CD14-positive monocyte (primary cell): ENCODE data around the gene SRP14. TPM values are rescaled to one million over a fixed set of nuclear protein-coding genes. Genes with fewer than 3 reads are reported as not detected.
A peak's percentile ranks its signal among the peaks of the same experiment; 100 is the strongest.

ENCODE experiments used
- DNase-seq, 3 donors: peaks; one replicate each; pipeline ENCODE4 v3.0.0-alpha.2; 2011 to 2022
- H2AFZ ChIP-seq: 2 replicates; pipeline ENCODE4 v1.6.0; 2012; ENCODE audit warnings: mild to moderate bottlenecking, low read depth, low read length, inconsistent platforms; ENCODE audit not compliant: insufficient read depth, poor library complexity, severe bottlenecking
- H3K27ac ChIP-seq, 2 donors: 1 replicate in 1 of 2; 2 replicates in 1 of 2; pipeline ENCODE4 v1.5.1; 2012 to 2013; ENCODE audit warnings: low read length in 2 of 2, control low read depth in 1 of 2, inconsistent platforms in 1 of 2, low read depth in 1 of 2, mild to moderate bottlenecking in 1 of 2
- H3K27me3 ChIP-seq, 2 donors: one replicate each; pipeline versions ENCODE4 v1.6.0 to v1.6.1; 2011 to 2013; ENCODE audit warnings: low read length in 2 of 2; ENCODE audit not compliant: control insufficient read depth in 2 of 2, insufficient read depth in 2 of 2
- H3K36me3 ChIP-seq, 2 donors: replicated peaks in 1 of 2; 1 replicate in 1 of 2; 2 replicates in 1 of 2; pipeline versions ENCODE4 v1.5.1 to v1.6.1; 2012 to 2013; ENCODE audit warnings: low read length in 2 of 2, control low read depth in 1 of 2, inconsistent platforms in 1 of 2, mild to moderate bottlenecking in 1 of 2; ENCODE audit not compliant: insufficient read depth in 2 of 2, control insufficient read depth in 1 of 2
- H3K4me1 ChIP-seq, 2 donors: 1 replicate in 1 of 2; 2 replicates in 1 of 2; pipeline versions ENCODE4 v1.5.1 to v1.6.1; 2012 to 2013; ENCODE audit warnings: low read length in 2 of 2, control low read depth in 1 of 2, inconsistent platforms in 1 of 2, mild to moderate bottlenecking in 1 of 2, moderate library complexity in 1 of 2; ENCODE audit not compliant: insufficient read depth in 2 of 2, control insufficient read depth in 1 of 2
- H3K4me2 ChIP-seq: replicated peaks from 2 replicates; pipeline ENCODE3; 2012; ENCODE audit warnings: low read length, moderate library complexity, mild to moderate bottlenecking; ENCODE audit not compliant: poor library complexity, severe bottlenecking; ENCODE audit errors: extremely low read depth
- H3K4me3 ChIP-seq, 3 experiments: fragments of 200-600 bp in 1 of 3; sonication (generic) in 1 of 3; replicated peaks in 1 of 3; 1 replicate in 2 of 3; 2 replicates in 1 of 3; pipeline ENCODE4 v1.5.1; 2011 to 2013; ENCODE audit warnings: low read length in 3 of 3, mild to moderate bottlenecking in 3 of 3, control low read depth in 2 of 3, low read depth in 2 of 3, inconsistent platforms in 1 of 3, moderate library complexity in 1 of 3
- H3K79me2 ChIP-seq: 2 replicates; pipeline ENCODE4 v1.6.0; 2012; ENCODE audit warnings: mild to moderate bottlenecking, control low read depth, inconsistent platforms, low read length, moderate library complexity; ENCODE audit not compliant: insufficient read depth
- H3K9ac ChIP-seq: 2 replicates; pipeline ENCODE4 v1.6.0; 2017; ENCODE audit warnings: low read length, mild to moderate bottlenecking; ENCODE audit not compliant: insufficient read depth, poor library complexity, severe bottlenecking
- H3K9me3 ChIP-seq, 2 donors: replicated peaks in 1 of 2; 1 replicate in 1 of 2; 2 replicates in 1 of 2; pipeline versions ENCODE4 v1.5.1 to v1.6.1; 2012 to 2013; ENCODE audit warnings: low read length in 2 of 2, control low read depth in 1 of 2; ENCODE audit not compliant: control insufficient read depth in 1 of 2, insufficient read depth in 1 of 2
- H4K20me1 ChIP-seq: 2 replicates; pipeline ENCODE4 v1.6.0; 2012; ENCODE audit warnings: mild to moderate bottlenecking, low read length, control low read depth, moderate library complexity; ENCODE audit not compliant: insufficient read depth
- H3K27ac Mint-ChIP-seq, 7 donors: one replicate each; pipeline ENCODE4 v1.8.0; 2020; ENCODE audit warnings: mild to moderate bottlenecking in 7 of 7, mixed read lengths in 7 of 7, moderate library complexity in 6 of 7, inconsistent platforms in 2 of 7
- H3K27me3 Mint-ChIP-seq, 3 donors: one replicate each; pipeline ENCODE4 v1.8.0; 2021 to 2022; ENCODE audit warnings: low read depth in 3 of 3, mild to moderate bottlenecking in 3 of 3, mixed read lengths in 3 of 3, moderate library complexity in 3 of 3, inconsistent platforms in 1 of 3
- H3K36me3 Mint-ChIP-seq, 2 donors: one replicate each; pipeline ENCODE4 v1.8.0; 2020; ENCODE audit warnings: mixed read lengths in 2 of 2, inconsistent platforms in 1 of 2, mild to moderate bottlenecking in 1 of 2
- H3K4me1 Mint-ChIP-seq: one replicate; pipeline ENCODE4 v1.8.0; 2020; ENCODE audit warnings: mild to moderate bottlenecking, mixed read lengths
- H3K4me3 Mint-ChIP-seq, 2 donors: one replicate each; pipeline ENCODE4 v1.8.0; 2020; ENCODE audit warnings: mild to moderate bottlenecking in 2 of 2, mixed read lengths in 2 of 2, moderate library complexity in 1 of 2
- H3K9me3 Mint-ChIP-seq, 7 donors: one replicate each; pipeline ENCODE4 v1.8.0; 2020 to 2022; ENCODE audit warnings: mixed read lengths in 7 of 7, mild to moderate bottlenecking in 6 of 7, moderate library complexity in 6 of 7, inconsistent platforms in 2 of 7
- WGBS: methylation state at CpG from one replicate; pipeline ENCODE4 v1.1.5; 2013; ENCODE audit warnings: missing lambda C conversion rate; ENCODE audit not compliant: insufficient coverage; 5-methylcytosine and 5-hydroxymethylcytosine counted together
- intact Hi-C, 2 donors: fragments of 100-400 bp; cut with micrococcal nuclease; formaldehyde crosslinking; loops; one replicate each; pipeline versions ENCODE4 v1.15.0 to v1.15.1; 2023
- polyA plus RNA-seq, 3 donors: library from polyadenylated mRNA; depleted of rRNA in 1 of 3; unstranded in 2 of 3; stranded (reverse) in 1 of 3; fragments of 300-500 nt in 2 of 3; fragments of >200 nt in 1 of 3; fragmentation: Illumina TruSeq in 2 of 3; gene quantifications; 1 replicate in 2 of 3; 2 replicates in 1 of 3; pipeline ENCODE4 v1.2.3, GENCODE V29; 2012 to 2021
- TF ChIP-seq, protein P1 (sequence below): fragments of 200-600 bp; IDR thresholded peaks from one replicate; pipeline ENCODE4 v1.8.0; 2022; ENCODE audit warnings: antibody characterized with exemption, mild to moderate bottlenecking

SRP14 gene
- polyA plus RNA-seq, 3 donors = 181 to 548 (median 525) TPM

DNA sequence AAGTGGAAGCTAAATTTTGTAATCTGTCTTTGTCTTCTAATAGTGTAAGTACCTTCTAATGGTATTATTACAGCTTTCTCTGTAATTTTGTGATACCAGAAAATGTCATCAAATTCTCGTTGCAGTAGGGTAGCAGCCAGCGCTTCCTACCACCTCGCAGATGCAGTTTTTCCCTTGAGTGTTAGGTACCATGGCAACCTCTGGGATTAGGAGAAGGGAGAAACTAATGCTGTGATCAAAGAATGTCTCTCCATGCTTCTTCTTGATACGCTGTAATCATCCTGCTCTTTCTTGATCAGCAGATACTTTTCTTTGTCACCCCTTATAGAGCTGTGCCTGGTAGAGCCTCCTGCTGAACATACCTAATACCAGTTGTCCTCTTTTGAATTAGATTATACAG, 27.7 kb downstream of the SRP14 start:
- H3K9ac ChIP-seq = no peak overlapping the region
- H3K4me1 ChIP-seq = no peaks in the 10 kb centered on the region
- Mint-ChIP-seq H3K27ac (no peak overlapping the region), H3K9me3 (peaks cover 20 to 26% (median 22%) of the 10 kb centered on the region in 7 donors), H3K27me3 (no peaks in the 10 kb centered on the region), H3K4me3 (no peak overlapping the region), H3K4me1 (peaks cover 3% of the 10 kb centered on the region), H3K36me3 (peaks cover 85 to 91% of the 10 kb centered on the region in 2 donors)
- H3K27ac ChIP-seq = no peak overlapping the region
- peaks cover 70 to 99% of the 10 kb centered on the region in 2 donors for H3K36me3 ChIP-seq
- H4K20me1 ChIP-seq = no peaks in the 10 kb centered on the region
- no CpG with 5 or more reads among the region's 4 CpGs for WGBS
- no peaks in the 10 kb centered on the region for H3K79me2 ChIP-seq
- TF ChIP-seq, protein P1, sequence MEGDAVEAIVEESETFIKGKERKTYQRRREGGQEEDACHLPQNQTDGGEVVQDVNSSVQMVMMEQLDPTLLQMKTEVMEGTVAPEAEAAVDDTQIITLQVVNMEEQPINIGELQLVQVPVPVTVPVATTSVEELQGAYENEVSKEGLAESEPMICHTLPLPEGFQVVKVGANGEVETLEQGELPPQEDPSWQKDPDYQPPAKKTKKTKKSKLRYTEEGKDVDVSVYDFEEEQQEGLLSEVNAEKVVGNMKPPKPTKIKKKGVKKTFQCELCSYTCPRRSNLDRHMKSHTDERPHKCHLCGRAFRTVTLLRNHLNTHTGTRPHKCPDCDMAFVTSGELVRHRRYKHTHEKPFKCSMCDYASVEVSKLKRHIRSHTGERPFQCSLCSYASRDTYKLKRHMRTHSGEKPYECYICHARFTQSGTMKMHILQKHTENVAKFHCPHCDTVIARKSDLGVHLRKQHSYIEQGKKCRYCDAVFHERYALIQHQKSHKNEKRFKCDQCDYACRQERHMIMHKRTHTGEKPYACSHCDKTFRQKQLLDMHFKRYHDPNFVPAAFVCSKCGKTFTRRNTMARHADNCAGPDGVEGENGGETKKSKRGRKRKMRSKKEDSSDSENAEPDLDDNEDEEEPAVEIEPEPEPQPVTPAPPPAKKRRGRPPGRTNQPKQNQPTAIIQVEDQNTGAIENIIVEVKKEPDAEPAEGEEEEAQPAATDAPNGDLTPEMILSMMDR = no peak
- no peak for DNase-seq
- H2AFZ ChIP-seq = no peak overlapping the region
- intact Hi-C loops = no loop called here
- no peak overlapping the region for H3K4me2 ChIP-seq
- peaks cover 14 to 19% of the 10 kb centered on the region in 2 donors for H3K9me3 ChIP-seq
- no peak overlapping the region for H3K4me3 ChIP-seq
- H3K27me3 ChIP-seq = no peaks in the 10 kb centered on the region

GRCh38 chr15:40010686-40011085, 28.3 kb downstream of the SRP14 start:
- H3K4me3 ChIP-seq = no peak overlapping the region
- peaks cover 14 to 19% of the 10 kb centered on the region in 2 donors for H3K9me3 ChIP-seq
- Mint-ChIP-seq H3K27me3 (no peaks in the 10 kb centered on the region), H3K4me1 (peaks cover 3% of the 10 kb centered on the region), H3K9me3 (peaks cover 20 to 26% (median 22%) of the 10 kb centered on the region in 7 donors), H3K27ac (no peak overlapping the region), H3K36me3 (peaks cover 85 to 90% of the 10 kb centered on the region in 2 donors), H3K4me3 (no peak overlapping the region)
- no peak overlapping the region for H3K27ac ChIP-seq
- 53% methylated on average over 4 of the region's 4 CpGs for WGBS
- intact Hi-C loops = no loop called here
- no peak overlapping the region for H3K9ac ChIP-seq
- H4K20me1 ChIP-seq = no peaks in the 10 kb centered on the region
- peak in 1 of 3 donors; percentile 8 for DNase-seq
- peaks cover 68 to 99% of the 10 kb centered on the region in 2 donors for H3K36me3 ChIP-seq
- H3K4me1 ChIP-seq = no peaks in the 10 kb centered on the region
- H2AFZ ChIP-seq = no peak overlapping the region
- no peaks in the 10 kb centered on the region for H3K27me3 ChIP-seq
- H3K79me2 ChIP-seq = no peaks in the 10 kb centered on the region
- TF ChIP-seq, protein P1 = no peak
- H3K4me2 ChIP-seq = no peak overlapping the region
